T47D (cell line): ENCODE results near the gene LRMDA.

ENCODE experiments used
- DNase-seq, 2 experiments: peaks; one replicate each; pipeline versions ENCODE4 v3.0.0 to v3.0.0-alpha.2; 2011 to 2012; ENCODE audit warnings: low read depth in 1 of 2, low spot score in 1 of 2
- JUND ChIP-seq: IDR thresholded peaks from 2 replicates; pipeline ENCODE4 v1.6.1; 2012; ENCODE audit warnings: low read depth
- in situ Hi-C: cut with HindIII; loops from 2 replicates; pipeline ENCODE4 v1.10.0; 2016; ENCODE audit warnings: low sequenced_read_pairs, low pct_unique_long_range_greater_than_20kb

The LRMDA gene

GRCh38 chr10:75937823-75938222 is 506.4 kb downstream of the LRMDA start:
- no peak for DNase-seq
- in situ Hi-C loops, result no loop called here
- no peak for TF ChIP-seq JUND

DNA sequence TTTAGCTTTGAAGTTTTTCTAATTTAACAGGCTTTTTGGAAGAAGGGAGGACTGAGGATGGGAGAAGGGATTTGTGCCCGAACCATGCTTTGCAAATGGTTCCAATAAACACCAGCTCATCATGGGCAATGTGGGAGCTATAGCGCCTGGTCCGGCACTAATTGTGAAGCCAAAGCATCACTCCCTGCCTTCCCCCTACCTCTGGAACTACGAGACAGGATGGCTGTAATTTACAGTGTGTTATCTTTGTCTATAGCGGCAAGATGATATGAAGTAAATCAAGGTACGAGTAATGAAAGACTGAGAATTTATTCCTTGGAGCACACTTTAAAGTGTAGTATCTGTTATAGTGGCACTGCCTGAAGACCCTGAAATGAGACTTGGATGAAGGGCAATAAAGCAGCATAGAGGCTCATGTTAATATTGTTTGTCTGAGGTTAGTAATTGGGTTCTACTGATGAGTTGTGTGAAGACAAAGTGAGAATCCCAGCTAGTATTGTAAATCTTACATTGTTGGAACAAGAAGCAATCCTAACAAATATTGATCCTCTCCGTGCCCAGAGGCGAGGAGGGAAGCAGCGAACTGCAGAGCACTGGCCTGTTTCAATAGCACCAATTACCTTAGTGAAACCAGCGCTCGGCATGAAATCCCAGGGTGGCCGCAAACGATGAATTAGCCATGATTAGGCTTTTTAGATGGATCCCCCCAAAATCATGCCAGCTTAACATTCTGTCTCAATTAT is 507.1 kb downstream of the LRMDA start:
- TF ChIP-seq JUND, result no peak
- in situ Hi-C loops, result no loop called here
- DNase-seq, result no peak

- no peak for TF ChIP-seq JUND
- no peak for DNase-seq
- in situ Hi-C loops, result no loop called here
Measured at GRCh38 chr10:75939541-75939940, 508.1 kb downstream of the LRMDA start.

DNA sequence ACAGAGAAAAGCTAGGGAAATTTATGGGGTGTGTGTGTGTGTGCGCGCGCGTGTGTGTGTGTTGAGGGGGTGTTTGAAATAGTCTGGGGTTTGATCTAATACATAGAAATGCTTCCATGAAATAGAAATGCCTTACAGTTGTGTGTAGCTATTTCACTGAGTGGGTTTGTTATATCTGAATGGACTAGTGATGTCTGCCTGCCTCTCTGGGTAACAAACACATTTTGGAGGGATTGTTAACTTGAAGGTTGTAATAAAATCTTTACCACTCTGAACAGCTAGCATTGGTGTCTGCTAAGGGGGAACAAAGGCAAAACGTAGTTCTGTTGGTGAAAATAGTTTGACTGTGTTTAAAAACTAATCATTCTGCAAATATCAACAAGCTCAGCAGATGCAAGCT is 509.3 kb downstream of the LRMDA start:
- no peak for TF ChIP-seq JUND
- in situ Hi-C loops, result no loop called here
- no peak for DNase-seq

- in situ Hi-C loops, result no loop called here
- TF ChIP-seq JUND, result no peak
- DNase-seq, result no peak
Measured at GRCh38 chr10:75941223-75941801, 509.9 kb downstream of the LRMDA start.

DNA sequence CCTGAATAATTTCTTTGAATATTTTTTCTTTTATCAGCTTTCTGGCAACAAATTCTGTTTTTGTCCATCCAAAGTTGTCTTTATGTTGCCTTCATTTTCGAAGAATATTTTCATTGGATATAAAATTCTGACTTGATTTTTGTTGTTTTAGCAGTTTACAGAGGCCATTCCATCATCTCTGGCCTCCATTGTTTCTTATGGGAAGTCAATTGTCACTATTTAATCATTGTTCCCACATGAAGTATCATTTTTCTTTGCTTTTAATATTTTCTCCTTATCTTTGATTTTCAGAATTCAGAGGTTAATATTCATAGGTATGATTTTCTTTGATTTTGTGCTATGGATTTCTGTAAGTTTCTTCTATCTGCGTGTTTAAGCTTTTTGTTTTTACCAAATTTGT is 512.6 kb downstream of the LRMDA start:
- no peak for TF ChIP-seq JUND
- in situ Hi-C loops, result no loop called here
- no peak for DNase-seq

DNA sequence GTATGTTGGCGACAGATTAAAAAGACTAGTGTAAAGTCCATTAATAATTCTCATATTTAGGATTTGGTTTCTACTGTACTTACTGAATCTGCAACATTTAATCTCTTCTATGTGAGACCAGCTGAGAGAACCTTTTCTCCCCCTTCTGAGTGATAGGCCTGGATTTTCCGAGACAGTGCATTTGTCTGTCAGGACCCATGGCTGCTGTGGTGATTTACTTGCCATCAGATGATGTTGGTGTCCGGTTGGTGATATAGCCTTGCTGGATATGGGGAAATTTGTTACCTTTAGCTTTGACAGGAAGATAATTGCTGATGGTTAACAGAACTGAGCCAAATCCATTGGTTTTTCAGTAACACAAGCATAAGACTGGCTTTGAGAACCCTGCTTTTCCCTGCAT is 517.2 kb downstream of the LRMDA start:
- in situ Hi-C loops, result no loop called here
- TF ChIP-seq JUND, result no peak
- DNase-seq, result no peak

DNA sequence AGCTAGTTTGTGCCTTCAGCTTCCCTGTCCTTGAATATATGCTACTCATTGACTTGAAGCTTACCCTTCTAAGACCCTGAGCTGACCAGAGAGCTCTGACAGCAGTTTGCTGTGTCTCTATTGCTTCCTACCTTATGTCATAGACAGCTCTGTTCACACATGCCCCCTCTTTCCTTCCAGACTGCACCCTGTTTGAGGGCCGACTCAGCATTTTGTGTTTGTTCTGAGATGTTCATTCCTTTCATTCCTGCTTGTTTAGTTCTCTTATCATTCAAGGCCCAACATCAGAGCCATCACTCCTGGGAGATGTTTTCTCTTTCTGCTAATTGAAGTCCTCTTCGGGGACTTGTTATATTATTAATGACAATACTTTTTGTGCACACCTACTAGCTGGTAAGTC is 518.9 kb downstream of the LRMDA start:
- in situ Hi-C loops, result no loop called here
- DNase-seq, result no peak
- TF ChIP-seq JUND, result no peak

GRCh38 chr10:75950997-75951589 is 519.7 kb downstream of the LRMDA start:
- no peak for TF ChIP-seq JUND
- DNase-seq, result no peak
- in situ Hi-C loops, result no loop called here

DNA sequence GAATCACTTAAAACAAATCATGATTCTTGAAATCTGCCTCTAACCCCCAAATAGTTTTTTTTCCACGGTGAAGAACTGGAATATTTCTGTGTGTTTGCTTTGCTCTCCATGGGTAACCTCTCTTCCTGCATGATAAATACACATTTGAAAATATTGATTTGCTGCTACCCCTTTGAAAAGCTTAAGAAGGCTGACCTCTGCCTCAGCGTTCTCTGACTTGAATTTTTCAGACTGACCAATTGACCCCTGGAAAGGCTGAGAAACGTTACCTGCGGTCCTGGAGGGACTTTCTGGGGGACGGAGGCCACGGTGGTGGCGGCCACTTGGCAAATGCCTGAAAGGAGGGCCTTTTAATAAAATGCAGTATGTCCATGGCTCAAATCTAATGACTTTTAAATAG is 520.2 kb downstream of the LRMDA start:
- no peak for DNase-seq
- no peak for TF ChIP-seq JUND
- in situ Hi-C loops, result no loop called here

GRCh38 chr10:75952093-75952492 is 520.7 kb downstream of the LRMDA start:
- in situ Hi-C loops, result no loop called here
- DNase-seq, result no peak
- no peak for TF ChIP-seq JUND

- DNase-seq, result no peak
- in situ Hi-C loops, result no loop called here
- no peak for TF ChIP-seq JUND
Measured at GRCh38 chr10:75954486-75954885, 523.1 kb downstream of the LRMDA start.

DNA sequence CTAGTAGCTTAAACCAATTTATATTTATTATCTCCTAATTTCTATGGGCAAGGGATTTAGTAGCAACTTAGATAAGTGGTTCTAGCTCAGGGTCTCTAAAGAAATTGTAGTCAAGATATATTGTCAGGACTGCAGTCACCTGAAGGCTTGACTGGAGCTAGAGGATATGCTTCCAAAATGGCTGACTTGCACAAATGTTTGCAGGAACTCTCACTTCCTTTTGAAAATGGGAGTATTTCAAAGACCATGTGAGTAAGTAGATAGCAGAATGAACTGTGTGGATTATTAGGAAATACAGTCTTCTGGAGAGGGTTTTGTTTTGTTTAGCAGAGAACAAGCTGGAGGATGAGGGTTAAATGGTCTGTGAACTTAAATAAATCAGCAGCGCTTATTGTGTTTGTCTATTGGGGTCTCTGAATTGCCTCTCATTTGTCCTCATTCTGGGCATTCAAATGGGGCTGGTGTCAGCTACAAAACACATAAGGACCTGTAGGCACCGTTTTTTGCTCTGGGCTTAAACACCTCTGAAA is 524.6 kb downstream of the LRMDA start:
- no peak for DNase-seq
- no peak for TF ChIP-seq JUND
- in situ Hi-C loops, result no loop called here

- peak in 1 of 2 experiments; percentile 15 for DNase-seq
- in situ Hi-C loops, result no loop called here
- TF ChIP-seq JUND, result no peak
Measured at GRCh38 chr10:75956624-75957023, 525.2 kb downstream of the LRMDA start.
